Osteocyte (in vitro differentiated cells): ENCODE measurements around the gene SLC20A1. TPM values are rescaled to one million over a fixed set of nuclear protein-coding genes. Genes with fewer than 3 reads are reported as not detected.

Experiments
- DNase-seq: peaks from one replicate; pipeline ENCODE4 v3.0.0; 2021; ENCODE audit warnings: mixed read lengths; ENCODE audit not compliant: unreplicated experiment; ENCODE audit errors: extremely low spot score
- H3K27ac Mint-ChIP-seq: one replicate; pipeline ENCODE4 v1.8.0; 2021; ENCODE audit warnings: mild to moderate bottlenecking, mixed read lengths; ENCODE audit not compliant: unreplicated experiment
- H3K27me3 Mint-ChIP-seq: one replicate; pipeline ENCODE4 v1.8.0; 2021; ENCODE audit warnings: mixed read lengths; ENCODE audit not compliant: unreplicated experiment
- H3K36me3 Mint-ChIP-seq: one replicate; pipeline ENCODE4 v1.8.0; 2021; ENCODE audit warnings: mixed read lengths; ENCODE audit not compliant: unreplicated experiment
- H3K4me1 Mint-ChIP-seq: one replicate; pipeline ENCODE4 v1.8.0; 2021; ENCODE audit warnings: mixed read lengths; ENCODE audit not compliant: unreplicated experiment
- H3K4me3 Mint-ChIP-seq: one replicate; pipeline ENCODE4 v1.8.0; 2021; ENCODE audit warnings: mild to moderate bottlenecking, moderate library complexity, mixed read lengths; ENCODE audit not compliant: unreplicated experiment
- H3K9me3 Mint-ChIP-seq: one replicate; pipeline ENCODE4 v1.8.0; 2021; ENCODE audit warnings: mixed read lengths; ENCODE audit not compliant: unreplicated experiment
- total RNA-seq: library from RNA; stranded (reverse); gene quantifications from 2 replicates; pipeline ENCODE4 v1.2.1, GENCODE V29; 2021
- TF ChIP-seq, protein P1 (sequence below): fragments of 200-600 bp; sonication (generic); IDR thresholded peaks from 2 replicates; pipeline ENCODE4 v1.5.0; 2021; ENCODE audit warnings: antibody characterized with exemption, mild to moderate bottlenecking, moderate library complexity

The SLC20A1 gene
- total RNA-seq, 1 donor from 2014 or later, result 80.4 TPM

DNA sequence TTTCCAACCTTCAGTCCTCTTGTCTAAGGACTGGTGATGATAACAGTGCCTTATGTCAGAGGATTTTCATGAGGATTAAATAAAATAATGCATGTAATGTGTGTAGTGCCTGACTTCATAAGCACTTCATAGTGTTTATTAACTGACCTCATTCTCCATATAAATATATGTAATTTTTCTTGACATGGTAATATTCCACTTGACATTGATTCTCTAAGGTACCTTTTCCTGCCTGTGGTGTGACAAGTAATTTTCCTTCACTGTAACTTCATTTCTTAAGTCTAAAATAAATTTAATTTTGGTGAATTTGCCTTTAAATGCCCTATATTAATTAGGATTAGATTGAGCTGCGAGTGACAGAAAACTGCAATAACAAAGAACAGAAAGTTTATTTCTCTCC is 27.3 kb downstream of the SLC20A1 start:
- TF ChIP-seq, protein P1, sequence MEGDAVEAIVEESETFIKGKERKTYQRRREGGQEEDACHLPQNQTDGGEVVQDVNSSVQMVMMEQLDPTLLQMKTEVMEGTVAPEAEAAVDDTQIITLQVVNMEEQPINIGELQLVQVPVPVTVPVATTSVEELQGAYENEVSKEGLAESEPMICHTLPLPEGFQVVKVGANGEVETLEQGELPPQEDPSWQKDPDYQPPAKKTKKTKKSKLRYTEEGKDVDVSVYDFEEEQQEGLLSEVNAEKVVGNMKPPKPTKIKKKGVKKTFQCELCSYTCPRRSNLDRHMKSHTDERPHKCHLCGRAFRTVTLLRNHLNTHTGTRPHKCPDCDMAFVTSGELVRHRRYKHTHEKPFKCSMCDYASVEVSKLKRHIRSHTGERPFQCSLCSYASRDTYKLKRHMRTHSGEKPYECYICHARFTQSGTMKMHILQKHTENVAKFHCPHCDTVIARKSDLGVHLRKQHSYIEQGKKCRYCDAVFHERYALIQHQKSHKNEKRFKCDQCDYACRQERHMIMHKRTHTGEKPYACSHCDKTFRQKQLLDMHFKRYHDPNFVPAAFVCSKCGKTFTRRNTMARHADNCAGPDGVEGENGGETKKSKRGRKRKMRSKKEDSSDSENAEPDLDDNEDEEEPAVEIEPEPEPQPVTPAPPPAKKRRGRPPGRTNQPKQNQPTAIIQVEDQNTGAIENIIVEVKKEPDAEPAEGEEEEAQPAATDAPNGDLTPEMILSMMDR, result no peak
- no peaks in the 10 kb centered on the region for H3K27me3 Mint-ChIP-seq
- H3K27ac Mint-ChIP-seq, result no peak overlapping the region
- no peaks in the 10 kb centered on the region for H3K9me3 Mint-ChIP-seq
- no peak overlapping the region for H3K4me3 Mint-ChIP-seq
- no peaks in the 10 kb centered on the region for H3K4me1 Mint-ChIP-seq
- no peaks in the 10 kb centered on the region for H3K36me3 Mint-ChIP-seq
- DNase-seq, result no peak

GRCh38 chr2:112674229-112674628 is 28.5 kb downstream of the SLC20A1 start:
- no peaks in the 10 kb centered on the region for H3K36me3 Mint-ChIP-seq
- no peak overlapping the region for H3K4me3 Mint-ChIP-seq
- no peak overlapping the region for H3K27ac Mint-ChIP-seq
- TF ChIP-seq, protein P1, result no peak
- H3K27me3 Mint-ChIP-seq, result no peaks in the 10 kb centered on the region
- no peaks in the 10 kb centered on the region for H3K9me3 Mint-ChIP-seq
- H3K4me1 Mint-ChIP-seq, result no peaks in the 10 kb centered on the region
- DNase-seq, result no peak

GRCh38 chr2:112679484-112679883 is 33.7 kb downstream of the SLC20A1 start:
- Mint-ChIP-seq H3K36me3 (no peaks in the 10 kb centered on the region), H3K27me3 (no peaks in the 10 kb centered on the region), H3K9me3 (no peaks in the 10 kb centered on the region), H3K27ac (no peak overlapping the region), H3K4me3 (no peak overlapping the region), H3K4me1 (peaks cover 2% of the 10 kb centered on the region)
- DNase-seq, result no peak
- TF ChIP-seq, protein P1, result no peak

DNA sequence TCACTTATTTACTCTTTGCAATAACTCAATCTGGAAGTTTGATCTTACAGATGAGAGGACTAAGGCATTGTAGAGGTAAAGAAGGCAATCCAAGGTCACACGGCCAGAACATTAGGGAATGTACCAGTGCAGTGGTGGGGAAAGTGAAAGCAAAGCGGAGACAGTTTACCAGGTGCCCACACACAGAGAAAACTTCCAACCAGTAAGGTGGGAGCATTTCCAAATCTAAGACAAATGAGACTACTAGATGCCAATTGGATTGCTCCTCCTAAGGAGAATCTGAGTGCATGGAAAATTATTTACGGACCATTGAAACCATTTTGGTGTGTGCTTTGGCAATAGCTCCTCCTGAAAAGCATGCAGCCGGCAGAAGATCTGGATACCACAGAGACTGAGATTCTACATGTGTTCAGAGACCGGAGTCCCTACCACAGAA is 34.9 kb downstream of the SLC20A1 start:
- Mint-ChIP-seq H3K27me3 (no peaks in the 10 kb centered on the region), H3K4me3 (no peak overlapping the region), H3K9me3 (no peaks in the 10 kb centered on the region), H3K27ac (no peak overlapping the region), H3K36me3 (no peaks in the 10 kb centered on the region), H3K4me1 (peaks cover 2% of the 10 kb centered on the region)
- TF ChIP-seq, protein P1, result no peak
- DNase-seq, result no peak

GRCh38 chr2:112682101-112682500 is 36.4 kb downstream of the SLC20A1 start:
- Mint-ChIP-seq H3K4me3 (no peak overlapping the region), H3K27ac (no peak overlapping the region), H3K27me3 (no peaks in the 10 kb centered on the region), H3K9me3 (no peaks in the 10 kb centered on the region), H3K36me3 (no peaks in the 10 kb centered on the region), H3K4me1 (peaks cover 2% of the 10 kb centered on the region)
- TF ChIP-seq, protein P1, result no peak
- DNase-seq, result no peak
